Fibroblast of peridontal ligament (primary cell): ENCODE data around the gene MEGF10.

ENCODE experiments used
- DNase-seq: peaks from one replicate; pipeline ENCODE4 v3.0.0-alpha.2; 2010; ENCODE audit errors: extremely low read depth

Gene MEGF10

DNA sequence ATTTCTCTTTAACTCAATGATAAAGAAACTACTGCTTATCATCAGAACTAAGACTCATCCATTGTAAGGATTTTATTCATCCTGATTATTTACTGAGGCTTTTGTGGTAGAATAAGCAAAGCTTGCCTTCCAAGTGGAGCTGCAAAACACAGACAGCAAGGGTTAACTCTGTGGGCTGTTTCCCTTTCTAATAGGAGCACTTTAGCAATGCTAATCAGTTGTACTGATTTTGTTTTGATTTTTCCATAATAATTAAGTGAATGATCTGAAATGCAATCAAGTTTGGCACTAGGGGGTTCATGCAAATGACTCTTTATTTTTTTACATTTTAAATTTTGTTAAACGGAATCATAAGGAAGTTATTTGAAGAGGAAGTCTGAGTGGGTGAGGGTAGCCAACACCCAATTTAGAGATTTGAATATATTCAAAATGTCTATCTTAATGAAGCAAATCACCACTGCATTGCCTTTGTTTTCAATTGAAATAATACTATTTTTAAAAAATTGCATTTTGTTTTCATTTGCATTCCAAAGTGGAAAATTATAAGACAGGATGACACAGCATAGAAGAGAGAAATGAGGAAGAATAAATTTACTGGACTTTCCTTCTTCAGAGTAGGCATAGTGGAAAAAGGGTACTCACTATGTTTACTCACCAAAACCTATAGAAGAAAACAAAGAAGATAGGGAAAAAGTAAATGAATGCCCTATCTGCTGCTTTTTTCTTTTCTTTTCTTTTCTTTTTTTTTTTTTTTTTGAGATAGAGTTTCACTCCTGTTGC, 36.6 kb downstream of the MEGF10 start:
- DNase-seq, result no peak

GRCh38 chr5:127330116-127330515, 39.5 kb downstream of the MEGF10 start:
- DNase-seq, result no peak

DNA sequence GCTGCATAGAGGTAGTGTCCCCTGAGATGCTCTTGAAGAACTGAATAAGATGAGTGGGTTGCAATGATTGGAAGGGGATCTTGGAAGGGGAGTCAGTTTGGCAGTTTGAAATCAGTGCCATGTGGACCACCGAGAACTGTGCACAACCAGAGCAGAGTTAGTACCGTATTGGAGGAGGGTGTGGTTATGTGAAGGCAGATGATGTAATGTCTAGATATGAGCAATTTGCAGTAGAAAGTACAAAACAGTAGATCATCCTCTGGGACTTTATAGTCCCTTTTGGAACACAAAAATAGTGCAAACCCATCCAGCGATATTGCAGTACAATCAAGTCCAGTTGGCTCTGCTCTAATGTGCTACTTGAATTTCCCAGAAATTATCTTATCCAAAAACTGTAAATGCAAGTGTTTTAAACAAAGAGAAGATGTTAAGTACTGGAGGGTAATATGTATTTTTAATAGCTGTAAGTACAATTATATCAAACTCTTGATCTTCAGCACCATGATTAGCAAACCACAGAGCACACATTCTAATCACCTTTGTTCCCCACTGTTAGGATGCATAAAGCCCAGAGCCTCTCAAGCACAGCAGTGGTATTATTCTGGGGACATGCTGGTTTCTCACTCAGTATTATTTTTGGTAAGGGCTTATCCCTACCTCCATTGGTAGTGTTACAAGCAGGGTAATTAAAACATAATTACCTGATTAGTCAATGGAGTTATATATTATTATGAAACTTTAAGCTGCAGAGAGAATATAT, 41.5 kb downstream of the MEGF10 start:
- DNase-seq, result no peak

- DNase-seq, result no peak
These were observed 42.9 kb downstream of the MEGF10 start for GRCh38 chr5:127333483-127333882.

DNA sequence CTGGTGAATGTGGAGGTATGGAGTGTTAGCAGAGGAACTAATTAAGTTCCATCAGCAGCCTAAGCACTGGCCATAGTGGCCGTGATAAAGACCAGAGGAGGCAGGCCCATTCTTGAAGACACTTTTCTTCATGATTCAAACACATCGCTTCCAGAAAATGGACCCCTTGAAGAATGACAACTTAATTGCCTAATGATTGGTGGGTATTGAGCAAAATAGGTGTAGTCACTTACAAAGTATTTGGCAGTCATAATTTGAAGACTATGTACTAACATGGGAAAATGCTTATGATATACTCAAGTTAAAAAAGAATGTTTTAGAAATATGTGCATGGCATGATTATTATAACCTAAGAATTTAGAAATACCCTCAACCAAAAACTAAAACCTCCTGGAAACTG, 44.8 kb downstream of the MEGF10 start:
- no peak for DNase-seq

GRCh38 chr5:127337876-127338275, 47.3 kb downstream of the MEGF10 start:
- no peak for DNase-seq

- no peak for DNase-seq
These were observed 47.9 kb downstream of the MEGF10 start for GRCh38 chr5:127338501-127338900.

GRCh38 chr5:127340606-127341005, 50.0 kb downstream of the MEGF10 start:
- no peak for DNase-seq

DNA sequence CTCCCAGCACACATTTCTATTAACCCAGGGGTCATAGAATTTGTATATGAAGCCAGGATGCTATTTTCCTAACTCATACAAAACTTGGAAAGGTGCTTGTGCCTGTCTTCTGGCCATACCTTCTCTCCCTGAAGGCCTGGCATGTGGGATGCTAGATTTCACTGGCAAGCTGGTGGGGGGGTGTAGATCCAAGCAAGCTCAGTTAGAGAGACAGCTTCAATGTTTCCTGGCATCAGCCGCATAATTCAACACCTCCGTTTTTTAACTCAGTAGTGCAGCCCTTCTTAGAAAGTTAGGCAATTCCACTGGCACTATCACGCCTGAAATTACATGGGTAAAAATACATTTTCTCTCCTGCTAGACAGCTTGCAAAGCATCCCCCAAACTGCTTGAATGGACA, 51.8 kb downstream of the MEGF10 start:
- DNase-seq, result no peak

DNA sequence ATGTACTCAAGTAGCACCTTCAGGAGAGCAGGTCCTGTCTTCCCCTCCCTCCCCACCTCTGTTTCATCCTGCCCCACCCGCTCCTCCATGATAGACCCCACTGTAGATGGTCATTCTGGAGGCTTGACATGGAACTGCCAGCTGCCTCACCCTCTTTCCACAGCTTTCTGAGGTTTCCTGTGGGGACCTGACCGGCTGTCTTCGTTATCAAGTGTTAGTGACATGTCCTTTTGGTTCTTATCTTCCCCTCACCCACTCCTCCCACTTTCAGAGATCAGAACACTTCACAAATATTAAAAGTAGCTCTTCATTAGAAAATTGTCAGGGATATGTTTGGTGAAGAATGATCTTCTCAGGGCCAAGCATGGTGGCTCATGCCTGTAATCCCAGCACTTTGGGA, 52.7 kb downstream of the MEGF10 start:
- DNase-seq, result no peak

GRCh38 chr5:127343866-127344265, 53.3 kb downstream of the MEGF10 start:
- no peak for DNase-seq

GRCh38 chr5:127344931-127345330, 54.3 kb downstream of the MEGF10 start:
- no peak for DNase-seq

DNA sequence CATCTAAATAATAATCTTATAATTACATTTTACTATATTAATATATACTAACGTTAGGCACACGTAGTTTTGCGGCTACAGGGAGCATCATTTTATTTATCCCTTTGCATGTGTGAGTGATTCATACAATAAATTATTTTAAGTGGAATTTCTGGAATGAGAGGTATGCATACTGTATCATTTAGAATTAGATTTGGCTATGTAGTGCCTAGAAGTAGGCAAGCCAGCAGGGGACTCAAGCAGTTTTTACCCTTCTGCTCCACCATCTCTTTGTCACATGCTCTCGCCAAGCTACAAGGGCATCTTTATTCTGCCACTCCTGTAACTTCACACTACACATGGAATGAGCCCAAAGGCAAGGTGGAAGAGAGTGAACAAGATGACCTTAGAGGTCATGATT, 60.8 kb downstream of the MEGF10 start:
- DNase-seq, result no peak

DNA sequence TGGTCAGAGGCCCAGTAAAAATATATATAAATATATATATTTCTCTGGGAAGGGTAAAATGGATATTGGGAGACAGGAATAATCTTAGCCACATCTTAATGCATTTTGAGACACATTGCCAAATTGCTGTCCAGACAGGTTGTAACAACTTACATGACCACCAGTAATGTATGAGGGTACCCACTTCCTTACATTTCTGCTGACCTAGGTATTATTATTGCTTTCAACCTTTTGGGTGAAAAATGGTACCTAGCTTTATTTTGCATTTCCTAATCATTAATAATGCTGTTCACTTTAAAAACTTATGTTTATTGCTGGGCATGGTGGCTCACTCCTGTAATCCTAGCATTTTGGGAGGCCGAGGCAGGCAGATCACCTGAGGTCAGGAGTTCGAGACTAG, 61.5 kb downstream of the MEGF10 start:
- DNase-seq, result no peak

GRCh38 chr5:127353327-127353726, 62.7 kb downstream of the MEGF10 start:
- no peak for DNase-seq

- no peak for DNase-seq
These were observed 63.2 kb downstream of the MEGF10 start for GRCh38 chr5:127353796-127354195.

- DNase-seq, result no peak
These were observed 64.7 kb downstream of the MEGF10 start for GRCh38 chr5:127355337-127355736.

GRCh38 chr5:127358284-127358683, 67.7 kb downstream of the MEGF10 start:
- peak; percentile 2 for DNase-seq

DNA sequence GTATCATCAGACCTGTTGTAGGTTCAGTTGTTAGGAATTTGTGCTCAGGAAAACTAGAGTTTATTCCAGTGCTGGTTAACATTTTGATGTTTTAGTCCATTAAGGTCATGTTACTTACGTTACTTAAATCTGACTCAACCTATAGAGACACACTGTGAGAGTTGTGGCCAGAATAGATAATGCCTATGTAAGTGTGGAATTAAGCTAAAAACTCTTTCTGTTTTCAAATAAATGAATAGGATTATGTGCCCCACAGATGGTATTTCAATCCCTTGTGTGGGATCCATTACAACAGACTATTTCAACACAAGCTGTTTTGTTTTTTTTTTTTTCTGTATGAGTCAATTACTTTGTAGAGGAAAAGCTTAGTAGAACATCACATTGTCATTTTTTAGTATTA, 68.1 kb downstream of the MEGF10 start:
- DNase-seq, result peak; percentile 52

- no peak for DNase-seq
These were observed 68.9 kb downstream of the MEGF10 start for GRCh38 chr5:127359502-127359901.

DNA sequence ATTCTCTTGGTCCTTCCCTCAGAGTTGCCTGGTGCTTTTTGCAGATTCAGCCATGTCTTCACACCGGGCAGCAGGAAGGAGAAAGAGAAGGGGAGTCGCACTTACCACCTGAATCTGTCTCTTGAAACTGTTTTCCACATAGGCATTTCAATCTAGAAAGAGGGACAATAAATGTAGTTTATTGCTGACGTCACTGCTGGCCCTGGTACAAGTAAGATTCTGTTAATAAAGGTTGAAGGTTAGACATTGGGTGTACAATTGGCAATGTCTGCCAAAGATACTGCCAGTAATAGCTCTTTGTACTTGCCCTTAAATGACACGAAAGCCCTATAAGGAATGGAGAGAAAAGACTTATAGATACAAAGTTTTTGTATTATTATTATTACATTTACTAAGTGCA, 72.8 kb downstream of the MEGF10 start:
- DNase-seq, result no peak

DNA sequence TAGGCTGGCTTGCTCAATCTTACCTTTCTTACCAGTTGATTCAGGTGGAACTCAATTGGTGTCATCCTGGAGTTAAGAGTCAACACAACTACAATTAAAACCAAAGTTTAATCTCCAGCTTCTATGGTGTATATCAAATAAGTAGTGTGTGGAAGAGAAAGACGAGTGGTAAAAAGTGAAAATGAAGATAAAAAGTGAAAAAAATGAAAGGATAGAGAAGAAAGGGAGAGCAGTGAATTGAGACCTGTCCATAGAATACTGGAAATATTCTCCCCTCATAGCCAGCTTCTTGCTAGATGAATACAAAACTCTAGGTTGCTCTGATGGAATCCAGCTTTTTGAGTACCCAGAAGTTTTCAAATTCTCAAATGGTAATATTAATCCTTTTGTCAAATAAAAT, 76.4 kb downstream of the MEGF10 start:
- DNase-seq, result no peak

DNA sequence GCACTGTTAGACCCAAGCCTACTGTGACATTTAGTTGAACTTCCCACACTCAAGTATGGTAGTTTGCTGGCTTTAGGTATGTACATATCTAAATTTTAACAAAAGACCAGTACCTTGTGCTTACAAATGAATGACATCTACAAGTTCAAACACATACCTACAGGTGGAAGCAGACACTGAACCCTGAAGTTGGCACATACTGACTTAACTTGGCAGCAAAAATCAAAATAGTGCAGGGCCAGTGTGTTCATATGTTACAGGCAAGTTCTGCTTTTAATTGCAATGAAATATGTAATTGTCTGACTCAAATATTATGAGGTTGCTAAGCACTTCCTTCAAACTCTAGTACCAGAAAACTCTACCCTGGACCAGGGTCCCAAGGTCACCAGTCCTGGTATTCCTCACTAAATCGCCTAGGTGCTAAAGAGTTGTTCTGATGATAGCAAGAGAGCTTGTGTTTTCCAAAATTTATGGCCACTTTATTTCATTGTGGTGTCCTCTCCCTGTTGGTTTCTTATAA, 77.4 kb downstream of the MEGF10 start:
- DNase-seq, result no peak
